ENCODE measurements around the gene AFAP1. TPM values are rescaled to one million over a fixed set of nuclear protein-coding genes. Genes with fewer than 3 reads are reported as not detected.

Gene AFAP1
- total RNA-seq, 2 experiments from 2014 or later, result 5.8 to 5.9 TPM

DNA sequence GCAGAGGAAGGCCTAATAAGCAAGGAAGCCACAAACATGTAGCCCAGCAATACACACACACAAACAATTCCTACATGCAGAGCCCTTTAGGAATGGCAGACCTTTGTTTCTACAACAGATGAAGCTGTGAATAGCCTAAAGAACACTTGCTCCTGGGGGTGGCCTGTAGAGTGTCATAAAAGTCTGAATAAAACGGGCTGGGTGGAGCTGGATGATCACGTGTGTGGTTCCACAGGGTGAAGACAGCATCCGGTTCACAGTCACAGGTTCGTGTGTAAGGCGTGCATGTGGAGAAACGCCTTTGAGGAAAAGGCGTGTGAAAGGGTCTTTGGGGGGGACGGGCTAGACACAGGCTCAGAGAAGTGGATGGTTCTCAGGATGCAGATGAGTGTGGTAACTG is 156.1 kb downstream of the AFAP1 start:
- Mint-ChIP-seq H3K36me3 (no peaks in the 10 kb centered on the region), H3K4me1 (peaks cover 9% of the 10 kb centered on the region), H3K4me3 (no peak overlapping the region), H3K9me3 (ENCODE audit: low read depth) (no peaks in the 10 kb centered on the region), H3K27me3 (no peaks in the 10 kb centered on the region), H3K27ac (no peak overlapping the region)
- CTCF ChIA-PET, result interaction anchor here (0.9 kb wide), 1 partner anchor 19 kb away, joined by 3 read pairs; no protein-coding TSS in a partner anchor
- ATAC-seq (no peak), DNase-seq (no peak)

GRCh38 chr4:7782783-7783182 is 156.9 kb downstream of the AFAP1 start:
- no peak overlapping the region for H3K4me3 Mint-ChIP-seq
- CTCF ChIA-PET, result no interaction called here
- peaks cover 12% of the 10 kb centered on the region for H3K4me1 Mint-ChIP-seq
- peaks cover 2% of the 10 kb centered on the region for H3K36me3 Mint-ChIP-seq
- H3K27me3 Mint-ChIP-seq, result no peaks in the 10 kb centered on the region
- no peak for DNase-seq
- no peak for ATAC-seq
- no peaks in the 10 kb centered on the region for H3K9me3 Mint-ChIP-seq (ENCODE audit: low read depth)
- no peak overlapping the region for H3K27ac Mint-ChIP-seq

GRCh38 chr4:7781993-7782392 is 157.7 kb downstream of the AFAP1 start:
- DNase-seq (no peak), ATAC-seq (no peak)
- no peak overlapping the region for H3K4me3 Mint-ChIP-seq
- H3K36me3 Mint-ChIP-seq, result peaks cover 2% of the 10 kb centered on the region
- no peak overlapping the region for H3K27ac Mint-ChIP-seq
- H3K9me3 Mint-ChIP-seq (ENCODE audit: low read depth), result no peaks in the 10 kb centered on the region
- peaks cover 12% of the 10 kb centered on the region for H3K4me1 Mint-ChIP-seq
- CTCF ChIA-PET, result no interaction called here
- H3K27me3 Mint-ChIP-seq, result no peaks in the 10 kb centered on the region

GRCh38 chr4:7781366-7781765 is 158.3 kb downstream of the AFAP1 start:
- Mint-ChIP-seq H3K9me3 (ENCODE audit: low read depth) (no peaks in the 10 kb centered on the region), H3K4me3 (no peak overlapping the region), H3K27me3 (no peaks in the 10 kb centered on the region), H3K4me1 (peaks cover 12% of the 10 kb centered on the region), H3K27ac (no peak overlapping the region), H3K36me3 (peaks cover 2% of the 10 kb centered on the region)
- CTCF ChIA-PET, result interaction anchor here (1.4 kb wide), 1 partner anchor 21 kb away, joined by 7 read pairs; no protein-coding TSS in a partner anchor
- DNase-seq (no peak), ATAC-seq (no peak)

GRCh38 chr4:7780751-7781348 is 158.8 kb downstream of the AFAP1 start:
- Mint-ChIP-seq H3K36me3 (peaks cover 2% of the 10 kb centered on the region), H3K4me1 (peaks cover 12% of the 10 kb centered on the region), H3K27ac (no peak overlapping the region), H3K4me3 (no peak overlapping the region), H3K27me3 (no peaks in the 10 kb centered on the region), H3K9me3 (ENCODE audit: low read depth) (no peaks in the 10 kb centered on the region)
- ATAC-seq (no peak), DNase-seq (no peak)
- CTCF ChIA-PET, result interaction anchor here (0.8 to 1.5 kb wide), 3 partner anchors 22 to 62 kb away, joined by 3 to 7 read pairs (median 6); no protein-coding TSS in a partner anchor

DNA sequence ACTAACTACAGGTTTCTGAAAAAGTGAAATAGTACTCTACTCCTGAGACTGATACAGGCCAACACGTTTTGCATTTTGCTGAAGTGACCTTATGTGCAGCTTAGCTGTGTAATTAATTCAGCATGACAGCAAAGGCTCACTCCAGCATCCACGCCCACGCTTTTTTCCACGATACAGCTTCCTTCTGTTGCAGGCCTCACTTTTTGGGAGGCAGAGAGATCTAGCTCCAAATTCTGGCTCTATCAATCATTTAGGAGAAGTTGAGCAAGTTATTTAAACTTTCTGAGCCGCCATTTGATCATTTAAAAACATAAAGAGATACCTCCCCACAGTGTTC is 160.3 kb downstream of the AFAP1 start:
- H3K27me3 Mint-ChIP-seq, result no peaks in the 10 kb centered on the region
- peaks cover 2% of the 10 kb centered on the region for H3K36me3 Mint-ChIP-seq
- no peak overlapping the region for H3K4me3 Mint-ChIP-seq
- ATAC-seq (no peak), DNase-seq (no peak)
- H3K9me3 Mint-ChIP-seq (ENCODE audit: low read depth), result no peaks in the 10 kb centered on the region
- CTCF ChIA-PET, result interaction anchor here (0.9 to 2.3 kb wide), 4 partner anchors 9 to 25 kb away, joined by 3 to 11 read pairs (median 6); no protein-coding TSS in a partner anchor
- peaks cover 12% of the 10 kb centered on the region for H3K4me1 Mint-ChIP-seq
- H3K27ac Mint-ChIP-seq, result no peak overlapping the region

GRCh38 chr4:7778510-7779431 is 160.9 kb downstream of the AFAP1 start:
- H3K4me3 Mint-ChIP-seq, result no peak overlapping the region
- CTCF ChIA-PET, result interaction anchor here (0.9 to 2.3 kb wide), 4 partner anchors 9 to 25 kb away, joined by 3 to 11 read pairs (median 6); no protein-coding TSS in a partner anchor
- no peaks in the 10 kb centered on the region for H3K9me3 Mint-ChIP-seq (ENCODE audit: low read depth)
- H3K27ac Mint-ChIP-seq, result no peak overlapping the region
- peaks cover 2% of the 10 kb centered on the region for H3K36me3 Mint-ChIP-seq
- no peaks in the 10 kb centered on the region for H3K27me3 Mint-ChIP-seq
- DNase-seq (no peak), ATAC-seq (no peak)
- H3K4me1 Mint-ChIP-seq, result peaks cover 12% of the 10 kb centered on the region

DNA sequence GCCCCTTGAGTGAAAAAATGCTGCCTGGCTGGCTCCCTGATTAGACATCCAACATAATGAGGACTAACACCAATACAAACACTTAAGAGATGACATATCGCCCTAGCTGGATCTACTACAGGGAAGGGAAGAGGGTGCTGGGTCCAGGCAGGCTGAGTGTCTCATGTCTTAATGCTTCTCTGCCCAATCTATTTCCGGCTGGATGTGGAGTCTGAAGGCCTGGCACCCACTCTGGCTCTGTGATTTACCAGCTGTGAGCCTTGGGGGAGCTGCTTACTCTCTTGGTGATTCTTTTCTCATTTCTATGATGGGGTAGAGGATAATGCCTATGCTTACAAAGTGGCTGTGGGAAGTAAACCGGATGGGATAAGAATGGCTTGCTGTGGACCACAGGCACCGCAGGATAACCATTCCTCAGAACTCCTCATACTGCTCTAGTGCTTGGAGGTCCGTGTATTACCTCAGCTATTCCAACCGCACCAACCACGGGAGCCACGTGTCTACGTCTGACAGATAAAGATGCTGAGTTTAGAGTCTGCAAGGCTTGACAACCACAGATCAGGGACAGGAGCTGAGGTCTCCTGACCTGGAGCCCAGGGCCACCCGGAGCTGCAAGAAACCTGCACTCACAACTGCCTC is 161.7 kb downstream of the AFAP1 start:
- Mint-ChIP-seq H3K27me3 (no peaks in the 10 kb centered on the region), H3K4me1 (peaks cover 12% of the 10 kb centered on the region), H3K27ac (no peak overlapping the region), H3K36me3 (peaks cover 2% of the 10 kb centered on the region), H3K9me3 (ENCODE audit: low read depth) (no peaks in the 10 kb centered on the region), H3K4me3 (no peak overlapping the region)
- no peak for DNase-seq
- no peak for ATAC-seq
- CTCF ChIA-PET, result interaction anchor here (1.3 to 2.3 kb wide), 2 partner anchors 24 to 26 kb away, joined by 4 to 11 read pairs; no protein-coding TSS in a partner anchor

- DNase-seq (no peak), ATAC-seq (no peak)
- CTCF ChIA-PET, result interaction anchor here (2.3 kb wide), 1 partner anchor 25 kb away, joined by 11 read pairs; no protein-coding TSS in a partner anchor
- peaks cover 2% of the 10 kb centered on the region for H3K36me3 Mint-ChIP-seq
- no peak overlapping the region for H3K4me3 Mint-ChIP-seq
- peaks cover 12% of the 10 kb centered on the region for H3K4me1 Mint-ChIP-seq
- no peak overlapping the region for H3K27ac Mint-ChIP-seq
- no peaks in the 10 kb centered on the region for H3K9me3 Mint-ChIP-seq (ENCODE audit: low read depth)
- no peaks in the 10 kb centered on the region for H3K27me3 Mint-ChIP-seq
Measured at GRCh38 chr4:7777017-7777710, 162.5 kb downstream of the AFAP1 start.

DNA sequence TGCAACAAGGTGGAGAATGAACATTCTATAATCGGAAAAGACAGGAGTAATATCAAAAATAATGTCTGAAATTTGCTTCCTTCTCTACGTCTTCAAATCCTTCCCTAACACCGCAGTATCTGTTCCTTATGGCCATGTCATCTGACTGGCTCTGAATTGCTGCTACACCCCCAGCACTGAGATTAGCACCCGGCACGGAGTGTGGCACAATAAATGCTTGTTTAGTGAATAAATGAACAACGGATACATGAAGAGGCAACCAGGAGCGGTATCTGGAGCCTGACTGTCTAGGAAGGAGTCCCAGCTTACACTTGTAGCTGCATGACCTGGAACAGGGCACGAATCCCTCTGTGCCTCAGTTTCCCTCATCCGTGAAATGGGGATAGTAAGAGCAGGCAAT is 164.3 kb downstream of the AFAP1 start:
- CTCF ChIA-PET, result interaction anchor here (1.0 kb wide), 1 partner anchor 27 kb away, joined by 3 read pairs; no protein-coding TSS in a partner anchor
- Mint-ChIP-seq H3K9me3 (ENCODE audit: low read depth) (no peaks in the 10 kb centered on the region), H3K4me3 (no peak overlapping the region), H3K36me3 (peaks cover 2% of the 10 kb centered on the region), H3K27ac (no peak overlapping the region), H3K4me1 (peaks cover 17% of the 10 kb centered on the region), H3K27me3 (no peaks in the 10 kb centered on the region)
- ATAC-seq, result no peak
- DNase-seq, result no peak

DNA sequence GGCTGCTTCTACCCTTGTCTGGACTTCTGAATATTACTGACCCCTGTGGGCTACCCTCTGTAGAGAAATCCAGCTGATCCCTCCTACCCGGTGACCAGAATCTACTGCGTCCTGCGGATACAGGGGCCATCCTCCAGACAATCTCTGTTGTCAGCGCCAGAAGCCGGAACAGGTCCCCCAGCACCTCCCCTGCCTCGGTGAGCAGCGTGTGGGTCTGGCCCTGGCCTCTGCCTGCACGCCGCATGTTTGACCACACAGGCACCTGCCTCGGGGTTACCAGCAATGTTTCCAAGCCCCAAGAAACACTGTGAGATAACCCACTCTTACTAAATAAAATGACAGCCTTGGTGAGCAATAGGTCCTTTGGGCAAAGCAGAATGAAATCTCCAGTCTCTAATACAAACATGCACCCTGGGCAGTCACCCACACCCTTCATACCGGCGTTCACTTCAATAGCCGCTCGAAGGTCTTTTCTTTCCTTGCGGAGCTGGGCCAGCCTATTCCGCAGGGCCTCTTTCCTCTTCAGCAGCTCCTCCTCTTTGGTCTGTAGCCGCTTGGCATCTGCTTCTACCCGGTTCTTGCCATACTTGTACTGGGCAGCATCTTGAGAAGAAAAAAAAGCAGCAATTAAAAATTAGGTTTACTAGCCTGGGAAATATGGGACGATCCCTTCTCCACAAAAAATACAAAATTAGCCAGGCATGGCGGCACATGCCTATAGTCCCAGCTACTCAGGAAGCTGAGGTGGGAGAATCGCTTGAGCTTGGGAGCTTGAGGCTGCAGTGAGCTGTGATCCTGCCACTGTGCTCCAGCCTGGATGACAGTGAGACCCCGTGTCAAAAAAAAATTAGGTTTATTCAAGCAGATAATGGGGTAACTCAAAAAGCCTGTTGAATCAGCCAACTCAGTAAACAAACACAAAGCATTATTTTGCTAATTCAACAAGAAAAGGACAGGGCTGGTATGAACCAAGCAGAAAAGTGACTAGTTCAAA is 165.1 kb downstream of the AFAP1 start:
- Mint-ChIP-seq H3K27me3 (no peaks in the 10 kb centered on the region), H3K9me3 (ENCODE audit: low read depth) (no peaks in the 10 kb centered on the region), H3K36me3 (peaks cover 2% of the 10 kb centered on the region), H3K4me1 (peaks cover 20% of the 10 kb centered on the region), H3K27ac (no peak overlapping the region), H3K4me3 (no peak overlapping the region)
- CTCF ChIA-PET, result interaction anchor here (0.9 to 1.9 kb wide), 2 partner anchors 15 to 28 kb away, joined by 3 to 7 read pairs; no protein-coding TSS in a partner anchor
- DNase-seq (no peak), ATAC-seq (no peak)
